ENCODE data around the gene RBM20.
"Not testable (repeated sequence)": the region's sequence is repeated elsewhere in the genome, so short reads cannot be mapped to it uniquely, and the experiment has no call there.

Gene RBM20

GRCh38 chr10:110706690-110707098 lies 62.6 kb downstream of the RBM20 start:
- DNase-seq = no peak

GRCh38 chr10:110708776-110709443 lies 64.8 kb downstream of the RBM20 start:
- DNase-seq = no peak

- no peak for DNase-seq
Observed at GRCh38 chr10:110709444-110709828, 65.3 kb downstream of the RBM20 start.

- no peak for DNase-seq
Observed at GRCh38 chr10:110709964-110710587, 65.9 kb downstream of the RBM20 start.

- no peak for DNase-seq
Observed at GRCh38 chr10:110710621-110711020, 66.5 kb downstream of the RBM20 start.

GRCh38 chr10:110711382-110711781 lies 67.2 kb downstream of the RBM20 start:
- no peak for DNase-seq

GRCh38 chr10:110714356-110714755 lies 70.2 kb downstream of the RBM20 start:
- DNase-seq = no peak

- DNase-seq = no peak
Observed at GRCh38 chr10:110717781-110718589, 73.8 kb downstream of the RBM20 start.

GRCh38 chr10:110721406-110722038 lies 77.4 kb downstream of the RBM20 start:
- no peak for DNase-seq

GRCh38 chr10:110723224-110723891 lies 79.2 kb downstream of the RBM20 start:
- no peak for DNase-seq

GRCh38 chr10:110724116-110724921 lies 80.2 kb downstream of the RBM20 start:
- no peak for DNase-seq

- no peak for DNase-seq
Observed at GRCh38 chr10:110724937-110725336, 80.8 kb downstream of the RBM20 start.

- no peak for DNase-seq
Observed at GRCh38 chr10:110725801-110726630, 81.9 kb downstream of the RBM20 start.

- not testable (repeated sequence) for DNase-seq
Observed at GRCh38 chr10:110727785-110728184, 83.6 kb downstream of the RBM20 start.

- no peak for DNase-seq
Observed at GRCh38 chr10:110730345-110731050, 86.4 kb downstream of the RBM20 start.

GRCh38 chr10:110733218-110733952 lies 89.2 kb downstream of the RBM20 start:
- DNase-seq = no peak

- no peak for DNase-seq
Observed at GRCh38 chr10:110735620-110736027, 91.5 kb downstream of the RBM20 start.

GRCh38 chr10:110737886-110738634 lies 93.9 kb downstream of the RBM20 start:
- DNase-seq = no peak

- DNase-seq = no peak
Observed at GRCh38 chr10:110739811-110740271, 95.7 kb downstream of the RBM20 start.
